SK-MEL-5 (cell line): ENCODE measurements around the gene DNASE1L2. TPM values are rescaled to one million over a fixed set of nuclear protein-coding genes. Genes with fewer than 3 reads are reported as not detected.

Experiments used
- DNase-seq: peaks from one replicate; pipeline ENCODE4 v3.0.0-alpha.2; 2016; ENCODE audit warnings: low read depth, low spot score
- in situ Hi-C: cut with HindIII; loops from 2 replicates; pipeline ENCODE4 v1.10.0; 2016; ENCODE audit warnings: low sequenced_read_pairs, high pct_unique_total_duplicates, low pct_unique_long_range_greater_than_20kb
- polyA plus RNA-seq, 2 experiments: library from polyadenylated mRNA; depleted of rRNA; stranded (reverse); fragments of >200 nt; gene quantifications; 2 replicates each; pipeline ENCODE4 v1.2.3, GENCODE V29; 2015
- total RNA-seq: library from RNA; depleted of rRNA; stranded (reverse); fragments of >200 nt; shearing (Covaris generic); gene quantifications from 2 replicates; pipeline ENCODE4 v1.2.3, GENCODE V29; 2014; rRNA removed

Gene DNASE1L2
- 1.0 and 1.3 TPM in 2 replicates for total RNA-seq
- 1.2 and 2.3 TPM in 2 replicates for polyA plus RNA-seq (2015; cell fraction: cytosol; rRNA removed)
- polyA plus RNA-seq (2015; cell fraction: nucleus; rRNA removed): 12.8 and 14.4 TPM in 2 replicates

- no peak for DNase-seq
- in situ Hi-C loops: no loop called here
These were observed at the start of gene DNASE1L2 for GRCh38 chr16:2236337-2237101. Gene DNASE1L2, plus strand, starts transcription at chr16:2236444. Its CDS starts 373 bp downstream, at chr16:2236817.

- no peak for DNase-seq
- in situ Hi-C loops: no loop called here
These were observed 49.7 kb upstream of the DNASE1L2 start for GRCh38 chr16:2186505-2186904.

- in situ Hi-C loops: no loop called here
These were observed 49.0 kb upstream of the DNASE1L2 start for GRCh38 chr16:2187212-2187611.

GRCh38 chr16:2188395-2188794, 47.8 kb upstream of the DNASE1L2 start:
- no peak for DNase-seq
- in situ Hi-C loops: no loop called here

More at GRCh38 chr16:2187212-2187611, 49.0 kb upstream of the DNASE1L2 start:
- DNase-seq: no peak

- in situ Hi-C loops: no loop called here
- DNase-seq: no peak
These were observed 46.9 kb upstream of the DNASE1L2 start for GRCh38 chr16:2189252-2189893.

- DNase-seq: no peak
- in situ Hi-C loops: no loop called here
These were observed 46.1 kb upstream of the DNASE1L2 start for GRCh38 chr16:2190002-2190658.

- no peak for DNase-seq
- in situ Hi-C loops: no loop called here
These were observed 45.4 kb upstream of the DNASE1L2 start for GRCh38 chr16:2190659-2191445.

- in situ Hi-C loops: no loop called here
- no peak for DNase-seq
These were observed 44.9 kb upstream of the DNASE1L2 start for GRCh38 chr16:2191446-2191706.

- peak; percentile 23 for DNase-seq
- in situ Hi-C loops: no loop called here
These were observed 41.9 kb upstream of the DNASE1L2 start for GRCh38 chr16:2194166-2194834.

- in situ Hi-C loops: no loop called here
- peak; percentile 63 for DNase-seq
These were observed 41.4 kb upstream of the DNASE1L2 start for GRCh38 chr16:2194852-2195321.

- no peak for DNase-seq
- in situ Hi-C loops: no loop called here
These were observed 40.7 kb upstream of the DNASE1L2 start for GRCh38 chr16:2195322-2196161.

GRCh38 chr16:2196162-2196980, 39.9 kb upstream of the DNASE1L2 start, which contains the start of gene CASKIN1:
Gene CASKIN1, minus strand, starts transcription at chr16:2196605. Its CDS starts 173 bp downstream, at chr16:2196432.
- in situ Hi-C loops: no loop called here
- no peak for DNase-seq

- in situ Hi-C loops: no loop called here
- DNase-seq: no peak
These were observed 39.2 kb upstream of the DNASE1L2 start for GRCh38 chr16:2196981-2197511.

GRCh38 chr16:2197765-2198164, 38.5 kb upstream of the DNASE1L2 start:
- in situ Hi-C loops: no loop called here
- DNase-seq: no peak

- in situ Hi-C loops: no loop called here
- DNase-seq: no peak
These were observed 38.0 kb upstream of the DNASE1L2 start for GRCh38 chr16:2198283-2198682.
